ENCODE data around the gene BANP.

GRCh38 chr16:88072571-88073001 is 121.4 kb downstream of the BANP start:
- no peak for TF ChIP-seq POLR2AphosphoS5 (IDR thresholded peaks at IDR 0.05; ENCODE audit: low read depth, low read length)
- TF ChIP-seq, protein P1, sequence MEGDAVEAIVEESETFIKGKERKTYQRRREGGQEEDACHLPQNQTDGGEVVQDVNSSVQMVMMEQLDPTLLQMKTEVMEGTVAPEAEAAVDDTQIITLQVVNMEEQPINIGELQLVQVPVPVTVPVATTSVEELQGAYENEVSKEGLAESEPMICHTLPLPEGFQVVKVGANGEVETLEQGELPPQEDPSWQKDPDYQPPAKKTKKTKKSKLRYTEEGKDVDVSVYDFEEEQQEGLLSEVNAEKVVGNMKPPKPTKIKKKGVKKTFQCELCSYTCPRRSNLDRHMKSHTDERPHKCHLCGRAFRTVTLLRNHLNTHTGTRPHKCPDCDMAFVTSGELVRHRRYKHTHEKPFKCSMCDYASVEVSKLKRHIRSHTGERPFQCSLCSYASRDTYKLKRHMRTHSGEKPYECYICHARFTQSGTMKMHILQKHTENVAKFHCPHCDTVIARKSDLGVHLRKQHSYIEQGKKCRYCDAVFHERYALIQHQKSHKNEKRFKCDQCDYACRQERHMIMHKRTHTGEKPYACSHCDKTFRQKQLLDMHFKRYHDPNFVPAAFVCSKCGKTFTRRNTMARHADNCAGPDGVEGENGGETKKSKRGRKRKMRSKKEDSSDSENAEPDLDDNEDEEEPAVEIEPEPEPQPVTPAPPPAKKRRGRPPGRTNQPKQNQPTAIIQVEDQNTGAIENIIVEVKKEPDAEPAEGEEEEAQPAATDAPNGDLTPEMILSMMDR (IDR thresholded peaks at IDR 0.05), result no peak
- no peak for TF ChIP-seq REST (IDR thresholded peaks at IDR 0.05; ENCODE audit: insufficient read depth in 1 of 2, low read depth in 2 of 2, low read length in 1 of 2)
